HEK293T (cell line): ENCODE measurements around the gene GRK6.

Source experiments
- CTCF ChIA-PET: fragments of 350-600 bp; formaldehyde crosslinking; extraction: SDS; loops from one replicate; lab custom pipeline; 2021; ENCODE audit warnings: antibody characterized with exemption, inconsistent platforms; lab: Yijun Ruan, JAX
- POLR2A ChIA-PET: fragments of 350-600 bp; formaldehyde crosslinking; extraction: SDS; loops from one replicate; lab custom pipeline; 2020; ENCODE audit warnings: antibody characterized with exemption, inconsistent platforms; lab: Yijun Ruan, JAX
- DNase-seq: peaks from one replicate; pipeline ENCODE4 v3.0.0; 2012; ENCODE audit warnings: mixed read lengths; ENCODE audit errors: extremely low spot score
- ARNT ChIP-seq: fragments of 450-650 bp; IDR thresholded peaks from 2 replicates; pipeline ENCODE4 v1.6.1; 2017; ENCODE audit warnings: mild to moderate bottlenecking
- BHLHE40 ChIP-seq: fragments of 450-650 bp; IDR thresholded peaks from 2 replicates; pipeline ENCODE4 v1.6.1; 2016; ENCODE audit warnings: mild to moderate bottlenecking, moderate library complexity, borderline replicate concordance
- CTBP1 ChIP-seq: fragments of 450-650 bp; IDR thresholded peaks from 2 replicates; pipeline ENCODE4 v1.6.1; 2016; ENCODE audit warnings: borderline replicate concordance
- ELF4 ChIP-seq: fragments of 450-650 bp; IDR thresholded peaks from 2 replicates; pipeline ENCODE4 v1.6.1; 2017; ENCODE audit warnings: antibody characterized with exemption
- FOXA1 ChIP-seq: fragments of 450-650 bp; IDR thresholded peaks from 2 replicates; pipeline ENCODE4 v1.6.1; 2016; ENCODE audit warnings: mild to moderate bottlenecking
- FOXK2 ChIP-seq: fragments of 450-650 bp; IDR thresholded peaks from 2 replicates; pipeline ENCODE4 v1.6.1; 2016; ENCODE audit warnings: mild to moderate bottlenecking
- FOXM1 ChIP-seq: fragments of 450-650 bp; IDR thresholded peaks from 2 replicates; pipeline ENCODE4 v1.6.1; 2017; ENCODE audit warnings: mild to moderate bottlenecking, borderline replicate concordance
- HDGF ChIP-seq: fragments of 450-650 bp; IDR thresholded peaks from 2 replicates; pipeline ENCODE4 v1.6.1; 2017; ENCODE audit warnings: antibody characterized with exemption, borderline replicate concordance
- L3MBTL2 ChIP-seq: fragments of 450-650 bp; conservative IDR thresholded peaks from 2 replicates; pipeline ENCODE4 v1.6.1; 2016; ENCODE audit warnings: mild to moderate bottlenecking
- LEF1 ChIP-seq: fragments of 450-650 bp; IDR thresholded peaks from 2 replicates; pipeline ENCODE4 v1.6.1; 2017; ENCODE audit warnings: mild to moderate bottlenecking, borderline replicate concordance
- NFRKB ChIP-seq: fragments of 450-650 bp; IDR thresholded peaks from 2 replicates; pipeline ENCODE4 v1.6.1; 2016; ENCODE audit warnings: mild to moderate bottlenecking, moderate library complexity
- SP1 ChIP-seq: fragments of 450-650 bp; IDR thresholded peaks from 2 replicates; pipeline ENCODE4 v1.6.1; 2017
- SUZ12 ChIP-seq: fragments of 450-650 bp; IDR thresholded peaks from 2 replicates; pipeline ENCODE4 v1.6.1; 2016; ENCODE audit warnings: mild to moderate bottlenecking
- TARDBP ChIP-seq: fragments of 450-650 bp; IDR thresholded peaks from 2 replicates; pipeline ENCODE4 v1.6.1; 2016
- ZNF384 ChIP-seq: fragments of 450-650 bp; IDR thresholded peaks from 2 replicates; pipeline ENCODE4 v1.6.1; 2016
- TF ChIP-seq, protein P1 (sequence below): fragments of 450-650 bp; IDR thresholded peaks from 2 replicates; pipeline ENCODE4 v1.6.1; 2016

The GRK6 gene

DNA sequence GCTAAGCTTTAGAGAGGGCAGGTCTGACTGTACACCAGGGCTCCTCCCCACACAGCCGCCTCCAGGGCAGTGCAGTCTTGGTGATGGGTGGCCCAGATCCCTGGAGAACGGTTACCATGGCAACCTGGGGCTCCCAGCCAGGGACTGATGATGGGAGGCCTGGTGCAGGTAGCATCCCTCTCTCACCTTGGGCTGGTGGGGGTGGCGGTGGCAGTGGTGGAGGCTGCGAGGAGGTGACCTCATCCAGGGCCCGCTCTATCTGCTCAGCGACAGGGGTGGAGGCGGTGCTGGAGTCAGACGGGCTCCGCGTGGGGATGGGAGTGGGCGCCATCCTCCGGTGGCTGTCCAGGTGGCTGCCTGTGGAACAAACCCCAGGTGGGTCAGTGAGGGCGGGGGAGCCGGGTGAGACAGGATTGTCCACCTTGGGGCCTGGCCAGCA is 32.5 kb downstream of the GRK6 start:
- TF ChIP-seq ELF4 (no peak), CTBP1 (no peak), FOXA1 (no peak), HDGF (no peak), FOXM1 (no peak), SUZ12 (no peak)
- DNase-seq = no peak
- ChIA-PET CTCF (no interaction called here), POLR2A (no interaction called here)

DNA sequence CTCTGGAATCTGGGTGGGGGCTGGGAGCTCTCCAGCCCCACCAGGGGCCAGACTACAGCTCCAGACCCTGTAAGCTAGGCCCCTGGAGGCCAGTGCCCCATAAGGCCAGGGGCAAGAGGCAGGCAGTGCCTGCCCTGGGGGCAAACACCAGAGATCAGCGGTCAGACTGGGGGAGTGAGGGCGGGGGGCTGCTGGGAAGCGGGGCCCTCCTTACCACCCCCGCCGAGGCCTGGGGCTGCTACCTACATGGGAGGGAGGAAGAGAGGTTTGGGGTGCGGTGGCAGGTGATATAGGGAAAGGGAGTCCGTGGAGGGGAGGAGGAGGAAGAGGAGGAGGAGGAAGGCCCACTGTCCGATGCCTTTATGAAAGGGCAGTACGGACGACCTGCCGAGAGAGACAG is 32.9 kb downstream of the GRK6 start:
- POLR2A ChIA-PET = no interaction called here
- CTCF ChIA-PET = interaction anchor here (0.6 kb wide), 1 partner anchor 331 kb away, joined by 3 read pairs; no protein-coding TSS in a partner anchor
- TF ChIP-seq, protein P1, sequence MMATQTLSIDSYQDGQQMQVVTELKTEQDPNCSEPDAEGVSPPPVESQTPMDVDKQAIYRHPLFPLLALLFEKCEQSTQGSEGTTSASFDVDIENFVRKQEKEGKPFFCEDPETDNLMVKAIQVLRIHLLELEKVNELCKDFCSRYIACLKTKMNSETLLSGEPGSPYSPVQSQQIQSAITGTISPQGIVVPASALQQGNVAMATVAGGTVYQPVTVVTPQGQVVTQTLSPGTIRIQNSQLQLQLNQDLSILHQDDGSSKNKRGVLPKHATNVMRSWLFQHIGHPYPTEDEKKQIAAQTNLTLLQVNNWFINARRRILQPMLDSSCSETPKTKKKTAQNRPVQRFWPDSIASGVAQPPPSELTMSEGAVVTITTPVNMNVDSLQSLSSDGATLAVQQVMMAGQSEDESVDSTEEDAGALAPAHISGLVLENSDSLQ = no peak
- TF ChIP-seq L3MBTL2 (no peak), FOXA1 (no peak), SP1 (no peak), NFRKB (no peak), ELF4 (no peak), BHLHE40 (no peak), SUZ12 (no peak), ARNT (no peak), TARDBP (no peak), FOXM1 (no peak), FOXK2 (no peak), CTBP1 (no peak), ZNF384 (no peak), LEF1 (no peak), HDGF (no peak)
- no peak for DNase-seq

DNA sequence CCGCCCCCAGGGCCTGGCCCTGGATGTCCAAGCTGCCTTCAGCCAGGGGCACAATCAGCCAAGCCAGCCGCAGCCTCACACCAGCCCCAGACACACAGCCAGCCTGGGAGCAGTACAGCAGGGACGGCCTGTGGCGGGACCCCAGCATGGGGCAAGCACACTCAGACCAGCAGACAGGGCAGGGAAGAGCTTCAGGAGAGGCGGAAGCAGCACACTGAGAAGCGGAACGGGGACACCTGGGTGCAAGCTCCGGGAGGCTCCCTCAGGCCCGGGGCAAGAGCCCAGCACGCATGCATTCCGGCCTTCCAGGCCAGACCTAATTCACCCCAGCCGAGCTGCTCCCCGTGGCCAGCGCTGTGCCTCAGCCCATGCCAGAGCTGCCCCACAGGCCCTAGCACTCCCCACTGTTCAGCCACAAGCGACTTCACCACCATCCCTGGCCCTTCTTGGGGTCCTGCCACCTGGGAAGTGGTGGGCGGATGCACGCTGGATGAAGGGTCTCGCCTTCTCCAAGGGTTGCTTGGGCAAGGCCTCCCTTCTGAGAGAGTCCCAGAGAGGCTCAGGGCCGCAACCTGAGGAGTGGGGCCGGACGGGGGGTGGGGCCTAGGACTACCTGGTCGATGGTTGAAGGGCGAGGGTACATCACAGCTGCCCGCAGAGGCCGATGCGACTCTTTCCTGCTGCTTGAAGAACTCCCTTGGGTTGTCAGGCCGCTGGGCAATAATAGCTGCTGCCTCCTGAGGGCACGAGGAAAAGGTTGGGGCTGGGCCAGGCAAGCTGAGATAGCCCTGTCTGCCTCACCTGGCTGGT is 33.5 kb downstream of the GRK6 start:
- TF ChIP-seq ELF4 (no peak), ZNF384 (no peak), ARNT (no peak), CTBP1 (no peak), L3MBTL2 (no peak), FOXM1 (no peak), SP1 (no peak), BHLHE40 (no peak), SUZ12 (no peak), NFRKB (no peak), TARDBP (no peak), FOXK2 (no peak), HDGF (no peak)
- TF ChIP-seq, protein P1 = no peak
- ChIA-PET CTCF (interaction anchor here (0.6 kb wide), 1 partner anchor 332 kb away, joined by 3 read pairs; no protein-coding TSS in a partner anchor), POLR2A (no interaction called here)
- DNase-seq = no peak

DNA sequence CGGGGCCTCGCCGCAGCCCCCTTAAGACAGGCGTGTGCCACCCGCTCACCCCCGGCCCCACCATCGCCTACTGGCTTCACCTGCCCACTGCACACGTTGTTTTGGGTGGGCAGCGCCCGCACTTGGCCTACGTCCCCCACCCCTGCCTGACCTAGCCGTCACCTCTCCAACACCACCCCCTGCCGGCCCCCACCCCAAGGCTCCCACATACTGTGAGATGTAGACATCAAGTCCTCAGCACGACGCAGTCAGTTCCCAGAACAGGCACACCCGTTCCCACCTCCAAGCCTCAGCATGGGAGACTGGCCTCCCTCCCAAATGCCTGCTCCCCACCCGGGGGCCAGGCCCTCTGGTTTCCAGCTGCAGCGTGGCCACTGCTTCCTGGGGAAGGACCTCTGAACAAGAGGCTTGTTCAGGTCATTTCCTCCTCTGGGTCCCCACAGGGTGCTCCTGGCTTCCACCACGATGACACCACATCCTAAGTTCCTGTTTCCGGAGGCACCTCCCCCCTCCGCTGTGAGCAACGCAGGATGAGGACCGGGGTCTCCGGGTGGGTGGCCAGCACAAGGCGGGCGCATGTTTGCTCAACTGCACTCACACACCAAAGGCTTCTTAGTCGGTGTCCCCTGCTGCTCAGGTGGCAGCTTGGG is 35.7 kb downstream of the GRK6 start:
- POLR2A ChIA-PET = interaction anchor here (2.4 kb wide), 1 partner anchor 10 kb away, joined by 6 read pairs; no protein-coding TSS in a partner anchor
- no peak for TF ChIP-seq TARDBP
- no peak for TF ChIP-seq ELF4
- no peak for TF ChIP-seq FOXM1
- TF ChIP-seq, protein P1 = no peak
- TF ChIP-seq L3MBTL2 = no peak
- no peak for TF ChIP-seq NFRKB
- TF ChIP-seq LEF1 = no peak
- TF ChIP-seq FOXK2 = no peak
- no peak for TF ChIP-seq FOXA1
- TF ChIP-seq ARNT = no peak
- no peak for TF ChIP-seq CTBP1
- no peak for TF ChIP-seq SP1
- DNase-seq = no peak
- CTCF ChIA-PET = no interaction called here

DNA sequence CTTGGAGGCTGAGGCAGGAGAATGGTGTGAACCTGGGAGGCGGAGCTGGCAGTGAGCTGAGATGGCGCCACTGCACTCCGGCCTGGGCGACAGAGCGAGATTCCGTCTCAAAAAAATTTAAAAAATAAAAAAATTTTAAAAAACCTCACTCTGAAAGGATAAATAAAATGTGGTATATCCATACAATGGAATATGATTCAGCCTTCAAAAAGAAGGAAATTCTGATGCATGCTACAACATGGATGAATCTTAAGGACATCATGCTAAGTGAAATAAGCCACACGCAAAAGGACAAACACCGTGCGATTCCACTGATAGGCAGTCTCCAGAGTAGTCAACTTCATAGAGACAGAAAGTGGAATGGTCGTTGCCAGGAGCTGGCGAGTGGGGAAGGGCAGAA is 38.6 kb downstream of the GRK6 start:
- TF ChIP-seq CTBP1 (no peak), NFRKB (no peak), LEF1 (no peak)
- ChIA-PET CTCF (interaction anchor here (0.7 kb wide), 2 partner anchors 11 to 25 kb away, joined by 3 read pairs; no protein-coding TSS in a partner anchor), POLR2A (no interaction called here)
- DNase-seq = no peak

DNA sequence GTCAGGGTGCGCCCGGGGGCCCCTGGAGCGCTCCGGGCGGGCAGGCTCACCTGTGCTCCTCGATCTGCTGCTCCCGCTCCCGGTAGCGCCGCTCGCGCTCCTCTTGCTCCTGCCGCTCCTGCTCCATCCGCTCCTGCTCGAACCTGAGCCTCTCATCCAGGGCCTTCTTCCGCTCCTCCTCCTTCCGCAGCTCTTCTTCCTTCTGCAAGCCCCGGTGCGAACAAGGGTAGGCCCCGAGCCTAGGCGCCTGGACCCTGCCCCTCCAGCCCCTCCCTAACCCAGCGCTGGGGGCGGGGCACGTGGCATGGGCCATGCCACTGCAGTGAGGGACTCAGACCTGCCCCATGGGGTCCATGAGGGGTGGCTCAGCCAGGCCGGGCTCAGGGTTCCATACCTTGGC is 40.4 kb downstream of the GRK6 start:
- no peak for DNase-seq
- CTCF ChIA-PET = no interaction called here
- POLR2A ChIA-PET = no interaction called here
- TF ChIP-seq TARDBP (no peak), FOXA1 (no peak), ARNT (no peak), HDGF (no peak), FOXK2 (no peak), SP1 (no peak), NFRKB (no peak), BHLHE40 (no peak), ELF4 (no peak), CTBP1 (no peak), LEF1 (no peak), FOXM1 (no peak), L3MBTL2 (no peak)
